IMR-90 (cell line): ENCODE data around the gene SPON1. TPM values are rescaled to one million over a fixed set of nuclear protein-coding genes. Genes with fewer than 3 reads are reported as not detected.

Experiments used
- ATAC-seq: fragments of 200-7000 bp; cut with Tn5 transposase; 2 replicates; pipeline ENCODE4 v1.9.1; 2020; ENCODE audit warnings: low read depth, mild to moderate bottlenecking, moderate library complexity
- BruUV-seq: library from RNA; stranded (reverse); fragments of 400-500 nt; replicated peaks from 2 replicates; lab custom pipeline; 2021; lab: Mats Ljungman, UMichigan
- CTCF ChIA-PET: fragments of 300-600 bp; formaldehyde crosslinking; extraction: SDS; loops from one replicate; lab custom pipeline; 2021; ENCODE audit warnings: antibody characterized with exemption; lab: Yijun Ruan, JAX
- POLR2A ChIA-PET: fragments of 300-600 bp; sonication (Branson Sonifier 250); formaldehyde crosslinking; loops from one replicate; lab custom pipeline; 2022; ENCODE audit warnings: antibody characterized with exemption; ENCODE audit not compliant: unreplicated experiment; lab: Charles Lee
- DNase-seq: peaks from one replicate; pipeline ENCODE4 v3.0.0; 2013
- H2AFZ ChIP-seq: replicated peaks from 2 replicates; pipeline ENCODE3; 2013; ENCODE audit warnings: low read length, mild to moderate bottlenecking; ENCODE audit not compliant: poor library complexity
- H2AK5ac ChIP-seq: 2 replicates; pipeline ENCODE4 v1.6.1; 2013; ENCODE audit warnings: low read depth, low read length, inconsistent platforms
- H2AK9ac ChIP-seq: replicated peaks from 2 replicates; pipeline ENCODE3; 2013; ENCODE audit warnings: mild to moderate bottlenecking, low read depth, low read length, moderate library complexity; ENCODE audit not compliant: poor library complexity
- H2BK120ac ChIP-seq: 2 replicates; pipeline ENCODE4 v1.6.1; 2013; ENCODE audit warnings: low read depth, low read length, inconsistent platforms
- H2BK15ac ChIP-seq: 3 replicates; pipeline ENCODE4 v1.6.1; 2013; ENCODE audit warnings: low read depth, low read length, inconsistent platforms
- H2BK20ac ChIP-seq: 2 replicates; pipeline ENCODE4 v1.6.1; 2013; ENCODE audit warnings: low read depth, mild to moderate bottlenecking, inconsistent platforms, low read length, moderate library complexity
- H2BK5ac ChIP-seq: 2 replicates; pipeline ENCODE4 v1.6.1; 2013; ENCODE audit warnings: mild to moderate bottlenecking, low read depth, low read length, inconsistent platforms; ENCODE audit not compliant: poor library complexity, severe bottlenecking
- H3K14ac ChIP-seq: replicated peaks from 2 replicates; pipeline ENCODE4 v1.6.1; 2013; ENCODE audit warnings: low read depth, low read length, inconsistent platforms
- H3K18ac ChIP-seq: 2 replicates; pipeline ENCODE4 v1.6.1; 2013; ENCODE audit warnings: low read depth, low read length, control low read depth
- H3K23ac ChIP-seq: 2 replicates; pipeline ENCODE4 v1.6.1; 2013; ENCODE audit warnings: low read depth, low read length, inconsistent platforms
- H3K27ac ChIP-seq: 2 replicates; pipeline ENCODE4 v1.5.1; 2013; ENCODE audit warnings: mild to moderate bottlenecking, control low read depth, low read length; ENCODE audit not compliant: insufficient read depth
- H3K27me3 ChIP-seq: 2 replicates; pipeline ENCODE4 v1.6.1; 2013; ENCODE audit warnings: low read length; ENCODE audit not compliant: control insufficient read depth, insufficient read depth
- H3K36me3 ChIP-seq: 2 replicates; pipeline ENCODE4 v1.6.1; 2013; ENCODE audit warnings: low read length, mixed read lengths; ENCODE audit not compliant: control insufficient read depth, insufficient read depth
- H3K4ac ChIP-seq: 2 replicates; pipeline ENCODE4 v1.6.1; 2013; ENCODE audit warnings: low read depth, low read length, inconsistent platforms
- H3K4me1 ChIP-seq: 2 replicates; pipeline ENCODE4 v1.6.1; 2013; ENCODE audit warnings: low read length, mixed read lengths; ENCODE audit not compliant: control insufficient read depth, insufficient read depth
- H3K4me2 ChIP-seq: 2 replicates; pipeline ENCODE4 v1.6.1; 2013; ENCODE audit warnings: low read depth, mild to moderate bottlenecking, control low read depth, low read length, moderate library complexity
- H3K4me3 ChIP-seq: 2 replicates; pipeline ENCODE4 v1.5.1; 2013; ENCODE audit warnings: low read depth, mild to moderate bottlenecking, control low read depth, low read length, moderate library complexity; ENCODE audit not compliant: insufficient read depth
- H3K56ac ChIP-seq: 2 replicates; pipeline ENCODE4 v1.6.1; 2013; ENCODE audit warnings: low read length, inconsistent platforms; ENCODE audit not compliant: insufficient read depth; ENCODE audit errors: extremely low read depth
- H3K79me1 ChIP-seq, 2 experiments: 2 replicates each; pipeline ENCODE4 v1.6.1; 2013; ENCODE audit warnings: low read length in 2 of 2, inconsistent platforms in 1 of 2, low read depth in 1 of 2
- H3K9ac ChIP-seq: 2 replicates; pipeline ENCODE4 v1.6.1; 2013; ENCODE audit warnings: low read depth, low read length, control low read depth
- H3K9me1 ChIP-seq: 2 replicates; pipeline ENCODE4 v1.6.1; 2013; ENCODE audit warnings: low read length, inconsistent platforms; ENCODE audit not compliant: insufficient read depth
- H3K9me3 ChIP-seq: 2 replicates; pipeline ENCODE4 v1.6.1; 2013; ENCODE audit warnings: low read length; ENCODE audit not compliant: control insufficient read depth, insufficient read depth
- H4K20me1 ChIP-seq: 2 replicates; pipeline ENCODE4 v1.6.1; 2013; ENCODE audit warnings: low read length, inconsistent platforms; ENCODE audit not compliant: insufficient read depth
- H4K5ac ChIP-seq: 2 replicates; pipeline ENCODE4 v1.6.1; 2013; ENCODE audit warnings: mild to moderate bottlenecking, low read depth, low read length, control low read depth
- H4K8ac ChIP-seq, 2 experiments: 2 replicates each; pipeline ENCODE4 v1.6.1; 2013; ENCODE audit warnings: low read depth in 2 of 2, low read length in 2 of 2, control low read depth in 1 of 2, inconsistent platforms in 1 of 2
- H4K91ac ChIP-seq: 2 replicates; pipeline ENCODE4 v1.6.1; 2013; ENCODE audit warnings: low read depth, low read length, inconsistent platforms; ENCODE audit not compliant: insufficient read depth
- USF2 ChIP-seq: fragments of 150-350 bp; IDR thresholded peaks from 2 replicates; pipeline ENCODE4 v1.6.1; 2017; ENCODE audit warnings: mild to moderate bottlenecking, antibody characterized with exemption, low read length, low read depth
- WGBS, 2 experiments: methylation state at CpG; one replicate each; pipeline versions ENCODE4 v1.1.5 to v1.1.7; 2013; ENCODE audit warnings: missing lambda C conversion rate in 2 of 2; ENCODE audit not compliant: insufficient read length in 1 of 2; ENCODE audit errors: extremely low coverage in 2 of 2; 5-methylcytosine and 5-hydroxymethylcytosine counted together
- dilution Hi-C: fragments of 300-500 bp; cut with HindIII; formaldehyde crosslinking; loops from one replicate; pipeline ENCODE4 v1.14.3; 2018; ENCODE audit warnings: low sequenced_read_pairs; ENCODE audit not compliant: unreplicated experiment
- in situ Hi-C: fragments of 300-500 bp; cut with MboI; formaldehyde crosslinking; loops from 3 replicates; pipeline ENCODE4 v1.14.3; 2019; ENCODE audit warnings: low sequenced_read_pairs, inconsistent platforms, mixed read lengths
- intact Hi-C: fragments of 100-400 bp; cut with micrococcal nuclease; formaldehyde crosslinking; loops from 2 replicates; pipeline ENCODE4 v1.10.0; 2022
- polyA plus RNA-seq, 3 experiments: library from polyadenylated mRNA; depleted of rRNA; stranded (reverse); fragments of >200 nt; gene quantifications; 2 replicates each; pipeline ENCODE4 v1.2.3, GENCODE V29; 2012; ENCODE audit warnings: low replicate concordance in 1 of 3
- total RNA-seq: library from RNA; depleted of rRNA; stranded (reverse); fragments of >200 nt; gene quantifications from 2 replicates; pipeline ENCODE4 v1.2.3, GENCODE V29; 2012

Gene SPON1
- total and polyA plus RNA-seq, 2 of the 4 experiments (the other 2 are of a cell fraction): 0.62 to 0.72 TPM

GRCh38 chr11:13929395-13929891 is 33.1 kb upstream of the SPON1 start:
- H3K23ac ChIP-seq: no peak overlapping the region
- H4K8ac ChIP-seq: no peak overlapping the region
- H4K91ac ChIP-seq: no peak overlapping the region
- no peak overlapping the region for H2BK20ac ChIP-seq
- no peaks in the 10 kb centered on the region for H4K20me1 ChIP-seq
- DNase-seq (no peak), ATAC-seq (no peak; the same call in 1 of the 2 replicates)
- no peaks in the 10 kb centered on the region for H3K36me3 ChIP-seq
- H3K9ac ChIP-seq: no peak overlapping the region
- intact Hi-C loops (no loop called here), in situ Hi-C loops (no loop called here), dilution Hi-C loops (no loop called here)
- H3K18ac ChIP-seq: no peak overlapping the region
- BruUV-seq: no TSS peak
- H3K9me3 ChIP-seq: no peaks in the 10 kb centered on the region
- H2BK15ac ChIP-seq: no peak overlapping the region
- no peak overlapping the region for H3K56ac ChIP-seq
- H2AK5ac ChIP-seq: no peak overlapping the region
- no peak overlapping the region for H2BK5ac ChIP-seq
- no peak overlapping the region for H3K14ac ChIP-seq
- no peak overlapping the region for H2AFZ ChIP-seq
- H3K4ac ChIP-seq: no peak overlapping the region
- no peak overlapping the region for H3K27ac ChIP-seq
- H4K5ac ChIP-seq: no peak overlapping the region
- no peak for TF ChIP-seq USF2
- ChIA-PET POLR2A (no interaction called here), CTCF (no interaction called here)
- H3K27me3 ChIP-seq: no peaks in the 10 kb centered on the region; the same call in 1 of the 2 replicates
- H3K4me3 ChIP-seq: no peak overlapping the region
- no peaks in the 10 kb centered on the region for H3K9me1 ChIP-seq
- H3K79me1 ChIP-seq: no peaks in the 10 kb centered on the region
- no peak overlapping the region for H2BK120ac ChIP-seq
- H3K4me1 ChIP-seq: no peaks in the 10 kb centered on the region
- 14% methylated on average over 1 of the region's 3 CpGs; no CpG with 5 or more reads in 1 of the 2 experiments for WGBS, 2 experiments
- no peak overlapping the region for H3K4me2 ChIP-seq
- H2AK9ac ChIP-seq: no peak overlapping the region
